ENCODE measurements around the gene CDSN.

Gene CDSN

GRCh38 chr6:31111712-31112111 is 8.5 kb downstream of the CDSN start:
- no peak for TF ChIP-seq REST (IDR thresholded peaks at IDR 0.05; ENCODE audit: insufficient read depth in 1 of 2, low read depth in 2 of 2, low read length in 2 of 2)

- TF ChIP-seq FOXP2 (optimal IDR thresholded peaks at IDR 0.05; ENCODE audit: borderline replicate concordance, extremely low read depth, extremely low read length, insufficient read depth) = no peak
- no peak for TF ChIP-seq REST (IDR thresholded peaks at IDR 0.05; ENCODE audit: insufficient read depth in 1 of 2, low read depth in 2 of 2, low read length in 2 of 2)
- TF ChIP-seq TAF1 (IDR thresholded peaks at IDR 0.05; ENCODE audit: borderline replicate concordance, insufficient read depth, low read length) = no peak
- no peak for TF ChIP-seq SIN3A (IDR thresholded peaks at IDR 0.05; ENCODE audit: borderline replicate concordance, insufficient read depth, low read length)
- TF ChIP-seq POLR2AphosphoS5 (IDR thresholded peaks at IDR 0.05; ENCODE audit: low read depth, low read length) = no peak
These were observed 9.2 kb downstream of the CDSN start for GRCh38 chr6:31110825-31111582.

- no peak for TF ChIP-seq REST (IDR thresholded peaks at IDR 0.05; ENCODE audit: insufficient read depth in 1 of 2, low read depth in 2 of 2, low read length in 2 of 2)
- TF ChIP-seq TAF1 (IDR thresholded peaks at IDR 0.05; ENCODE audit: borderline replicate concordance, insufficient read depth, low read length) = no peak
- TF ChIP-seq POLR2AphosphoS5 (IDR thresholded peaks at IDR 0.05; ENCODE audit: low read depth, low read length) = no peak
- TF ChIP-seq FOXP2 (optimal IDR thresholded peaks at IDR 0.05; ENCODE audit: borderline replicate concordance, extremely low read depth, extremely low read length, insufficient read depth) = no peak
- no peak for TF ChIP-seq SIN3A (IDR thresholded peaks at IDR 0.05; ENCODE audit: borderline replicate concordance, insufficient read depth, low read length)
These were observed 13.2 kb downstream of the CDSN start for GRCh38 chr6:31107052-31107451.

- TF ChIP-seq REST (IDR thresholded peaks at IDR 0.05; ENCODE audit: insufficient read depth in 1 of 2, low read depth in 2 of 2, low read length in 2 of 2) (no peak), TAF1 (IDR thresholded peaks at IDR 0.05; ENCODE audit: borderline replicate concordance, insufficient read depth, low read length) (no peak), POLR2AphosphoS5 (IDR thresholded peaks at IDR 0.05; ENCODE audit: low read depth, low read length) (no peak), SIN3A (IDR thresholded peaks at IDR 0.05; ENCODE audit: borderline replicate concordance, insufficient read depth, low read length) (no peak), FOXP2 (optimal IDR thresholded peaks at IDR 0.05; ENCODE audit: borderline replicate concordance, extremely low read depth, extremely low read length, insufficient read depth) (no peak)
These were observed 17.1 kb downstream of the CDSN start for GRCh38 chr6:31103136-31103535.

- no peak for TF ChIP-seq SIN3A (IDR thresholded peaks at IDR 0.05; ENCODE audit: borderline replicate concordance, insufficient read depth, low read length)
- no peak for TF ChIP-seq FOXP2 (optimal IDR thresholded peaks at IDR 0.05; ENCODE audit: borderline replicate concordance, extremely low read depth, extremely low read length, insufficient read depth)
- no peak for TF ChIP-seq REST (IDR thresholded peaks at IDR 0.05; ENCODE audit: insufficient read depth in 1 of 2, low read depth in 2 of 2, low read length in 2 of 2)
- TF ChIP-seq POLR2AphosphoS5 (IDR thresholded peaks at IDR 0.05; ENCODE audit: low read depth, low read length) = no peak
- no peak for TF ChIP-seq TAF1 (IDR thresholded peaks at IDR 0.05; ENCODE audit: borderline replicate concordance, insufficient read depth, low read length)
These were observed 21.8 kb downstream of the CDSN start for GRCh38 chr6:31098449-31098938.

All from PFSK-1 (cell line).